H9 (cell line): Measurements from ENCODE around the gene MYB. TPM values are rescaled to one million over a fixed set of nuclear protein-coding genes. Genes with fewer than 3 reads are reported as not detected.

Experiments used
- DNase-seq: peaks from one replicate; pipeline ENCODE4 v3.0.0-alpha.2; 2017
- H2AFZ ChIP-seq: one replicate; pipeline ENCODE4 v1.6.1; 2013; ENCODE audit warnings: mild to moderate bottlenecking, low read length, control low read depth, moderate library complexity
- H2AK5ac ChIP-seq: 2 replicates; pipeline ENCODE4 v1.6.1; 2013; ENCODE audit warnings: low read length, control low read depth, mixed read lengths; ENCODE audit not compliant: insufficient read length
- H2BK120ac ChIP-seq: one replicate; pipeline ENCODE4 v1.6.1; 2013; ENCODE audit warnings: low read depth, mild to moderate bottlenecking, low read length, control low read depth, inconsistent platforms; ENCODE audit not compliant: poor library complexity, severe bottlenecking
- H2BK12ac ChIP-seq: 2 replicates; pipeline ENCODE4 v1.6.1; 2013; ENCODE audit warnings: low read length, control low read depth, mixed read lengths, low read depth; ENCODE audit not compliant: insufficient read length
- H2BK15ac ChIP-seq: 2 replicates; pipeline ENCODE4 v1.6.1; 2013; ENCODE audit warnings: low read depth, low read length, control low read depth
- H2BK20ac ChIP-seq: one replicate; pipeline ENCODE4 v1.6.1; 2013; ENCODE audit warnings: low read depth, mild to moderate bottlenecking, low read length, control low read depth, inconsistent platforms; ENCODE audit not compliant: poor library complexity, severe bottlenecking
- H2BK5ac ChIP-seq: 2 replicates; pipeline ENCODE4 v1.6.1; 2013; ENCODE audit warnings: low read length, control low read depth, mixed read lengths; ENCODE audit not compliant: insufficient read length
- H3K14ac ChIP-seq: 2 replicates; pipeline ENCODE4 v1.6.1; 2013; ENCODE audit warnings: low read length, control low read depth; ENCODE audit not compliant: insufficient read depth
- H3K18ac ChIP-seq: 2 replicates; pipeline ENCODE4 v1.6.1; 2013; ENCODE audit warnings: low read depth, mild to moderate bottlenecking, mixed read lengths, low read length, control low read depth; ENCODE audit not compliant: insufficient read length
- H3K23ac ChIP-seq: 2 replicates; pipeline ENCODE4 v1.6.1; 2013; ENCODE audit warnings: low read length, control low read depth, mixed read lengths, low read depth; ENCODE audit not compliant: insufficient read length
- H3K23me2 ChIP-seq: 2 replicates; pipeline ENCODE4 v1.6.1; 2013; ENCODE audit warnings: low read depth, mild to moderate bottlenecking, mixed read lengths, low read length, control low read depth; ENCODE audit not compliant: insufficient read length, poor library complexity, severe bottlenecking
- H3K27ac ChIP-seq: 2 replicates; pipeline ENCODE4 v1.5.1; 2013; ENCODE audit warnings: low read length, control low read depth, mixed read lengths, low read depth; ENCODE audit not compliant: insufficient read length
- H3K27me3 ChIP-seq: 2 replicates; pipeline ENCODE4 v1.6.1; 2013; ENCODE audit warnings: low read length, control low read depth, inconsistent platforms; ENCODE audit not compliant: insufficient read depth
- H3K4ac ChIP-seq: 2 replicates; pipeline ENCODE4 v1.6.1; 2013; ENCODE audit warnings: low read depth, mild to moderate bottlenecking, control low read depth, inconsistent platforms, low read length, moderate library complexity
- H3K4me1 ChIP-seq: 2 replicates; pipeline ENCODE4 v1.6.1; 2013; ENCODE audit warnings: low read length, control low read depth, inconsistent platforms; ENCODE audit not compliant: insufficient read depth
- H3K4me2 ChIP-seq: 2 replicates; pipeline ENCODE4 v1.6.1; 2013; ENCODE audit warnings: low read length, control low read depth, mixed read lengths; ENCODE audit not compliant: insufficient read length, insufficient read depth
- H3K56ac ChIP-seq: 2 replicates; pipeline ENCODE4 v1.6.1; 2013; ENCODE audit warnings: low read depth, mild to moderate bottlenecking, mixed read lengths, low read length, control low read depth; ENCODE audit not compliant: insufficient read length
- H3K79me1 ChIP-seq: 2 replicates; pipeline ENCODE4 v1.6.1; 2013; ENCODE audit warnings: low read depth, mild to moderate bottlenecking, moderate library complexity, low read length, control low read depth, inconsistent platforms; ENCODE audit not compliant: insufficient read depth, poor library complexity, severe bottlenecking
- H3K79me2 ChIP-seq: 2 replicates; pipeline ENCODE4 v1.6.1; 2013; ENCODE audit warnings: low read length, control low read depth, inconsistent platforms; ENCODE audit not compliant: insufficient read depth
- H3K9ac ChIP-seq: 2 replicates; pipeline ENCODE4 v1.6.1; 2013; ENCODE audit warnings: low read length, control low read depth, mixed read lengths; ENCODE audit not compliant: insufficient read length; ENCODE audit errors: extremely low read depth
- H3K9me3 ChIP-seq: one replicate; pipeline ENCODE4 v1.6.1; 2013; ENCODE audit warnings: low read depth, low read length, inconsistent platforms; ENCODE audit not compliant: control insufficient read depth
- H3T11ph ChIP-seq: one replicate; pipeline ENCODE4 v1.6.1; 2013; ENCODE audit warnings: mild to moderate bottlenecking, low read length, control low read depth, inconsistent platforms
- H4K20me1 ChIP-seq: one replicate; pipeline ENCODE4 v1.6.1; 2013; ENCODE audit not compliant: control insufficient read depth, insufficient read length, insufficient read depth
- H4K5ac ChIP-seq: 2 replicates; pipeline ENCODE4 v1.6.1; 2013; ENCODE audit warnings: low read depth, mild to moderate bottlenecking, mixed read lengths, low read length, control low read depth; ENCODE audit not compliant: insufficient read length
- H4K8ac ChIP-seq: replicated peaks from 2 replicates; pipeline ENCODE4 v1.6.1; 2013; ENCODE audit warnings: low read length, control low read depth, mixed read lengths, low read depth; ENCODE audit not compliant: insufficient read length
- H4K91ac ChIP-seq: 2 replicates; pipeline ENCODE4 v1.6.1; 2013; ENCODE audit warnings: low read depth, mild to moderate bottlenecking, moderate library complexity, mixed read lengths, low read length, control low read depth; ENCODE audit not compliant: insufficient read length
- H3K27ac Mint-ChIP-seq, 3 experiments: 2 replicates in 2 of 3; 3 replicates in 1 of 3; pipeline ENCODE4 v1.8.0; 2020 to 2021; ENCODE audit warnings: mixed read lengths in 3 of 3, mild to moderate bottlenecking in 1 of 3, moderate library complexity in 1 of 3
- H3K27me3 Mint-ChIP-seq: 2 replicates; pipeline ENCODE4 v1.8.0; 2021; ENCODE audit warnings: low read depth, mild to moderate bottlenecking, moderate library complexity, mixed read lengths
- H3K36me3 Mint-ChIP-seq, 3 experiments: 2 replicates in 2 of 3; 3 replicates in 1 of 3; pipeline ENCODE4 v1.8.0; 2020 to 2021; ENCODE audit warnings: low read depth in 3 of 3, mixed read lengths in 3 of 3; ENCODE audit not compliant: insufficient read depth in 1 of 3
- H3K4me1 Mint-ChIP-seq, 2 experiments: 2 replicates each; pipeline ENCODE4 v1.8.0; 2020; ENCODE audit warnings: mixed read lengths in 2 of 2
- H3K4me3 Mint-ChIP-seq, 2 experiments: 2 replicates in 1 of 2; 3 replicates in 1 of 2; pipeline ENCODE4 v1.8.0; 2020 to 2021; ENCODE audit warnings: mild to moderate bottlenecking in 2 of 2, mixed read lengths in 2 of 2, moderate library complexity in 1 of 2
- H3K9me3 Mint-ChIP-seq, 2 experiments: 2 replicates in 1 of 2; 3 replicates in 1 of 2; pipeline ENCODE4 v1.8.0; 2020; ENCODE audit warnings: mild to moderate bottlenecking in 2 of 2, mixed read lengths in 2 of 2, moderate library complexity in 1 of 2
- WGBS: extraction: QIAGEN DNeasy Blood & Tissue Kit; methylation state at CpG from one replicate; pipeline ENCODE4 v1.1.7; 2013; ENCODE audit warnings: missing lambda C conversion rate, low lambda C conversion rate, mixed read lengths; ENCODE audit not compliant: insufficient read length; ENCODE audit errors: extremely low coverage; 5-methylcytosine and 5-hydroxymethylcytosine counted together
- total RNA-seq: library from RNA; stranded (reverse); gene quantifications from 2 replicates; pipeline ENCODE4 v1.2.1, GENCODE V29; 2021
- TF ChIP-seq, protein P1 (sequence below): fragments of 200-600 bp; sonication (generic); conservative IDR thresholded peaks from 3 replicates; pipeline ENCODE4 v1.8.0; 2021; ENCODE audit warnings: antibody characterized with exemption, mild to moderate bottlenecking

The MYB gene
- total RNA-seq, 1 experiment from 2014 or later, result 5.8 TPM

DNA sequence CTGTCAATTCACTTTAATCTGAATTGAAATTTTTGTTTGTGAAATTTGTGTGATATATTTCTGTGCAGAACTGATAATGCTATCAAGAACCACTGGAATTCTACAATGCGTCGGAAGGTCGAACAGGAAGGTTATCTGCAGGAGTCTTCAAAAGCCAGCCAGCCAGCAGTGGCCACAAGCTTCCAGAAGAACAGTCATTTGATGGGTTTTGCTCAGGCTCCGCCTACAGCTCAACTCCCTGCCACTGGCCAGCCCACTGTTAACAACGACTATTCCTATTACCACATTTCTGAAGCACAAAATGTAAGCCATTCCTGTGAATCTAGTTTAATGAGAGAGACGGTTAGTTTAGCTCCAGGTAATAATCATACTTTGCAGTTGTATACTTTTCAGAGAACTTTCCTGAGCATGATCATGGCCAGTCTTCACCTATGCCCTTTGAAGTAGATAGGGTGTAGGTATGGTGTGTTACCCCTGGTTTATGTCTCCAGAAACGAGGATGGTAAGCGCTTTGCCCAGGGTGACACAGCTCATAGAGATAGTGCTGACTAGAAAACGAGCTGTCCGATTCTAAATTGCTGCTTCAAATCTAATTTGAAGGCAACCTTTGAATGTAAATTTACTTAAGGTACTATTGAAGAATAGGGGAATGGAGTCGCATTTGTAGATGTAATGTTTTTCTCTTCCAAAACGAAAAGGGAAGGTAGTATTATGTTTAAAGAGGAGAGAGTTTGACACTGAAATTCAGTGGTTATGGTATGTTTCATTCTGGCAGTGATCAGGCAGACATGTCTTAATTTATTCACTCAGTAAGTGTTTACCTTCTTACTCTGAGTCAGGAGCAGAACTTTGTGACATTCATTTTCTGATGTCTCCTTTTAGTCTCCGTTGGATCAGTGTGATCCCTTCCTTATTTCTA lies 11.4 kb downstream of the MYB start:
- TF ChIP-seq, protein P1, sequence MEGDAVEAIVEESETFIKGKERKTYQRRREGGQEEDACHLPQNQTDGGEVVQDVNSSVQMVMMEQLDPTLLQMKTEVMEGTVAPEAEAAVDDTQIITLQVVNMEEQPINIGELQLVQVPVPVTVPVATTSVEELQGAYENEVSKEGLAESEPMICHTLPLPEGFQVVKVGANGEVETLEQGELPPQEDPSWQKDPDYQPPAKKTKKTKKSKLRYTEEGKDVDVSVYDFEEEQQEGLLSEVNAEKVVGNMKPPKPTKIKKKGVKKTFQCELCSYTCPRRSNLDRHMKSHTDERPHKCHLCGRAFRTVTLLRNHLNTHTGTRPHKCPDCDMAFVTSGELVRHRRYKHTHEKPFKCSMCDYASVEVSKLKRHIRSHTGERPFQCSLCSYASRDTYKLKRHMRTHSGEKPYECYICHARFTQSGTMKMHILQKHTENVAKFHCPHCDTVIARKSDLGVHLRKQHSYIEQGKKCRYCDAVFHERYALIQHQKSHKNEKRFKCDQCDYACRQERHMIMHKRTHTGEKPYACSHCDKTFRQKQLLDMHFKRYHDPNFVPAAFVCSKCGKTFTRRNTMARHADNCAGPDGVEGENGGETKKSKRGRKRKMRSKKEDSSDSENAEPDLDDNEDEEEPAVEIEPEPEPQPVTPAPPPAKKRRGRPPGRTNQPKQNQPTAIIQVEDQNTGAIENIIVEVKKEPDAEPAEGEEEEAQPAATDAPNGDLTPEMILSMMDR, result no peak
- H4K8ac ChIP-seq, result no peak overlapping the region
- no peaks in the 10 kb centered on the region for H3K9me3 ChIP-seq
- H3K27ac Mint-ChIP-seq, result no peak overlapping the region
- H3T11ph ChIP-seq, result no peak overlapping the region
- no peak overlapping the region for H3K9ac ChIP-seq
- no peaks in the 10 kb centered on the region for H3K27me3 Mint-ChIP-seq
- no peaks in the 10 kb centered on the region for H3K23me2 ChIP-seq
- no peak overlapping the region for H2AK5ac ChIP-seq
- no peak overlapping the region for H3K18ac ChIP-seq
- H3K4ac ChIP-seq, result no peak overlapping the region
- no peaks in the 10 kb centered on the region for H3K79me1 ChIP-seq
- H2BK20ac ChIP-seq, result no peak overlapping the region
- no peak overlapping the region for H3K23ac ChIP-seq
- no peak overlapping the region for H3K56ac ChIP-seq
- no peak overlapping the region for H2BK120ac ChIP-seq
- H3K4me2 ChIP-seq, result no peak overlapping the region
- no peak overlapping the region for H3K27ac ChIP-seq
- H2BK15ac ChIP-seq, result no peak overlapping the region
- H3K4me1 Mint-ChIP-seq, result no peaks in the 10 kb centered on the region
- no peaks in the 10 kb centered on the region for H4K20me1 ChIP-seq
- H3K14ac ChIP-seq, result no peak overlapping the region
- H3K4me3 Mint-ChIP-seq, result no peak overlapping the region
- no peak overlapping the region for H4K5ac ChIP-seq
- no peak for DNase-seq
- no peak overlapping the region for H4K91ac ChIP-seq
- WGBS, result 100% methylated on average over 2 of the region's 13 CpGs
- no peaks in the 10 kb centered on the region for H3K27me3 ChIP-seq
- no peaks in the 10 kb centered on the region for H3K9me3 Mint-ChIP-seq
- no peak overlapping the region for H2BK12ac ChIP-seq
- no peak overlapping the region for H2AFZ ChIP-seq
- H3K4me1 ChIP-seq, result no peaks in the 10 kb centered on the region
- no peaks in the 10 kb centered on the region for H3K79me2 ChIP-seq
- no peak overlapping the region for H2BK5ac ChIP-seq
- peaks cover 8 to 75% (median 69%) of the 10 kb centered on the region in 3 experiments; a peak in 6 of 7 replicates for H3K36me3 Mint-ChIP-seq
